Ovary (tissue), 9 donors: ENCODE measurements around the gene CYP8B1. TPM values are rescaled to one million over a fixed set of nuclear protein-coding genes. Genes with fewer than 3 reads are reported as not detected.

Experiments
- DNase-seq, 5 donors: peaks; one replicate each; pipeline ENCODE4 v3.0.0-alpha.2; 2019 to 2020
- H3K27ac ChIP-seq, 2 donors: fragments of 200-600 bp; one replicate each; pipeline versions ENCODE4 v1.5.1 to v1.8.0; 2019 to 2022
- H3K27me3 ChIP-seq: fragments of 200-600 bp; one replicate; pipeline ENCODE4 v1.8.0; 2022
- H3K36me3 ChIP-seq: fragments of 200-600 bp; sonication (generic); one replicate; pipeline ENCODE4 v1.5.1; 2019
- H3K4me1 ChIP-seq: one replicate; pipeline ENCODE4 v1.8.1; 2013; ENCODE audit warnings: mild to moderate bottlenecking, moderate library complexity; ENCODE audit not compliant: insufficient read depth
- H3K4me3 ChIP-seq: fragments of 200-600 bp; sonication (generic); one replicate; pipeline ENCODE4 v1.5.1; 2017
- H3K9me3 ChIP-seq, 2 donors: fragments of 200-600 bp in 1 of 2; sonication (generic) in 1 of 2; one replicate each; pipeline versions ENCODE4 v1.5.1 to v1.8.1; 2013 to 2019; ENCODE audit warnings: mild to moderate bottlenecking in 1 of 2, moderate library complexity in 1 of 2
- EP300 ChIP-seq: sonication (generic); formaldehyde crosslinking; IDR thresholded peaks from one replicate; pipeline ENCODE4 v1.6.1; 2017; ENCODE audit warnings: antibody characterized with exemption
- POLR2A ChIP-seq: fragments of 450-650 bp; IDR thresholded peaks from one replicate; pipeline ENCODE4 v1.6.1; 2017; ENCODE audit warnings: antibody characterized with exemption, mild to moderate bottlenecking, moderate library complexity
- WGBS, 3 donors: extraction: QIAGEN DNeasy Blood & Tissue Kit in 1 of 3; methylation state at CpG; one replicate each; pipeline versions ENCODE4 v1.1.5 to v1.1.7; 2013 to 2017; 5-methylcytosine and 5-hydroxymethylcytosine counted together
- intact Hi-C, 4 donors: fragments of 100-400 bp; cut with DNase I; formaldehyde crosslinking; loops; one replicate each; pipeline versions ENCODE4 v1.11.0 to v1.15.1; 2022 to 2023
- polyA plus RNA-seq, 2 donors: library from polyadenylated mRNA; stranded (reverse); fragments of 200-250 nt in 1 of 2; fragments of 350-450 nt in 1 of 2; fragmentation: Illumina TruSeq in 1 of 2; extraction: RNeasy Lipid Tissue Mini Kit (QIAGEN cat#74804) in 1 of 2; gene quantifications; one replicate each; pipeline ENCODE4 v1.2.3, GENCODE V29; 2013 to 2014
- total RNA-seq, 7 donors: library from RNA; depleted of rRNA in 2 of 7; stranded (reverse); fragments of >200 nt in 2 of 7; fragmentation: NEBNext Ultra II Directional in 3 of 7; extraction: Animal tissue kit (Norgen Biotek cat#: 25700) in 3 of 7; gene quantifications; one replicate each; pipeline versions ENCODE4 v1.1.0 to v1.2.4, GENCODE V29; 2016 to 2023
- TF ChIP-seq, protein P1 (sequence below), 3 donors: fragments of 450-650 bp in 2 of 3; fragments of 200-600 bp in 1 of 3; IDR thresholded peaks; one replicate each; pipeline versions ENCODE4 v1.5.1 to v1.8.0; 2016 to 2022; ENCODE audit warnings: antibody characterized with exemption in 3 of 3, mild to moderate bottlenecking in 1 of 3
- donor health status: DM: no; HTN: no; CAD: no; lungs with moderate emphysema.
- donor health status: DM: no; HTN: no; CAD: no.
- donor health status: Bipolar disorder and iron deficiency.
- donor health status: DM: yes; HTN: yes; CAD: no.
- donor health status: DM: no; HTN: no; CAD: no.
- donor health status: DM: yes; HTN: yes; CAD: no.

The CYP8B1 gene
- total and polyA plus RNA-seq, 9 donors, result 0.05 to 0.46 TPM; not detected in 7

DNA sequence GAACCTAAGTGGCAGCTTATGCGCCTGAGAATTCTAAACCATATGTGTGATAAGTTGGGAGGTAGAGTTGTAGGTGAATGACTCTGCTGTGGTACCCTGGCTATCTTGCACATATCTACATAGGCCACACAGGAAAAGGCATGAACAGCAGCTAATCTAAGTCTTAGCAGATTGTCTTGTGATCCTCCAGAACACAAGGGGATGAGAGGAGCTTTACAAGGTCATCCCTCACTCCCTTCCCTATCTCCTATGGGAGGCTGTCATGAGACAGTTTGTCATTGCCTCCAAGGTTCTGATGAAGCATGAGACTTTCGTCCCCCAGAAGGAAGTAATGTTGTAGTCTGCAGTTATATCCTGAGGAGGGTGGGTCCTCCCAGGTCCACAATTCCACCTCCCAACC, 26.6 kb upstream of the CYP8B1 start:
- TF ChIP-seq, protein P1, sequence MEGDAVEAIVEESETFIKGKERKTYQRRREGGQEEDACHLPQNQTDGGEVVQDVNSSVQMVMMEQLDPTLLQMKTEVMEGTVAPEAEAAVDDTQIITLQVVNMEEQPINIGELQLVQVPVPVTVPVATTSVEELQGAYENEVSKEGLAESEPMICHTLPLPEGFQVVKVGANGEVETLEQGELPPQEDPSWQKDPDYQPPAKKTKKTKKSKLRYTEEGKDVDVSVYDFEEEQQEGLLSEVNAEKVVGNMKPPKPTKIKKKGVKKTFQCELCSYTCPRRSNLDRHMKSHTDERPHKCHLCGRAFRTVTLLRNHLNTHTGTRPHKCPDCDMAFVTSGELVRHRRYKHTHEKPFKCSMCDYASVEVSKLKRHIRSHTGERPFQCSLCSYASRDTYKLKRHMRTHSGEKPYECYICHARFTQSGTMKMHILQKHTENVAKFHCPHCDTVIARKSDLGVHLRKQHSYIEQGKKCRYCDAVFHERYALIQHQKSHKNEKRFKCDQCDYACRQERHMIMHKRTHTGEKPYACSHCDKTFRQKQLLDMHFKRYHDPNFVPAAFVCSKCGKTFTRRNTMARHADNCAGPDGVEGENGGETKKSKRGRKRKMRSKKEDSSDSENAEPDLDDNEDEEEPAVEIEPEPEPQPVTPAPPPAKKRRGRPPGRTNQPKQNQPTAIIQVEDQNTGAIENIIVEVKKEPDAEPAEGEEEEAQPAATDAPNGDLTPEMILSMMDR (IDR thresholded peaks at IDR 0.05), result no peak
- TF ChIP-seq POLR2A, result no peak
- Histone ChIP-seq H3K4me1 (peaks cover 4% of the 10 kb centered on the region), H3K9me3 (no peaks in the 10 kb centered on the region), H3K36me3 (no peaks in the 10 kb centered on the region), H3K27me3 (no peaks in the 10 kb centered on the region), H3K4me3 (no peak overlapping the region), H3K27ac (no peak overlapping the region)
- intact Hi-C loops, result no loop called here
- DNase-seq, result no peak
- WGBS, 3 donors, result 66 to 72% (median 71%) methylated on average over 2 of the region's 2 CpGs

GRCh38 chr3:42901073-42901415, 25.4 kb upstream of the CYP8B1 start:
- Histone ChIP-seq H3K9me3 (no peaks in the 10 kb centered on the region), H3K27me3 (no peaks in the 10 kb centered on the region), H3K27ac (no peak overlapping the region), H3K36me3 (no peaks in the 10 kb centered on the region), H3K4me3 (no peak overlapping the region), H3K4me1 (peaks cover 2% of the 10 kb centered on the region)
- intact Hi-C loops, result no loop called here
- TF ChIP-seq, protein P1 (IDR thresholded peaks at IDR 0.05), result no peak
- 70 to 86% (median 79%) methylated on average over 3 of the region's 3 CpGs for WGBS, 3 donors
- DNase-seq, result no peak

DNA sequence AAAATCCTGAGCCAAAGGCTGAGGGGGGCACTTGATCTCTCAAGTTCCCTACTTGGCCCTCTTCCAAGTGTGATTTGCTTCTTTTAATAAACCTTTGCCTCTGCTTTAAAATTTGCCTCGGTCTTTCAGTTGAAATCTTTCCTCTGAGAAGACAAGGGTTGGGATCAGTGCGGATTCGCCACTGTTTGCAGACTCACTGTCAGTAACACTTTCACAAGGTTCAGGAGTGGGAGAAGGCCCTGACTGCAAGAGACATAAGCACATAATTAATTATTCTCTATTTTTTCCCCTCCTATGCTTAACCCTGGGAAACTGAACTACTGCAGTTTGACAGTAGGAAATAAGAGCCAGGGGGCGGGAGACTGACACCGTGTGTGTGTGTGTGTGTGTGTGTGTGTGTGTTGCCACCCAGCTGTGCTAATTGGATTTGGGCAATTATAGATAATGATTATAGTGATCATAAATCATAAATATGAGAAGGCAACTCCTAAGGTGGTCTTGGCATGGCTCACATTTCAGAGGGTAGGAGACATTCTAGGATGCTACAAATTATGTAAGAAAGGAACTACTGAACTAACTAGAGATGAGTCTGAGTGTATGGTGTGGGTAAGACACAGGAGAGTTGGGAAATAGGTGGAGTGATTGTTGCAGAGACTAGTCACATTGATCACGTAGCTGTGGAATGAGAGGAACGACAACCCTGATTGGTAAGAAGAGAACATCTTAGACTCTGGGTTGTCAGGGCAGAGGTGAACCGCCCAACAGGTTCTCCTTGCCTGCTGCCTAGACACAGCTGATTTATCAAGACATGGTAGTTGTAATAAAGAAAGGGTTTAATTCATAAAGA, 24.8 kb upstream of the CYP8B1 start:
- Histone ChIP-seq H3K27me3 (no peaks in the 10 kb centered on the region), H3K9me3 (no peaks in the 10 kb centered on the region), H3K4me3 (no peak overlapping the region), H3K36me3 (no peaks in the 10 kb centered on the region), H3K4me1 (peaks cover 2% of the 10 kb centered on the region), H3K27ac (no peak overlapping the region)
- intact Hi-C loops, result no loop called here
- 69 to 72% (median 71%) methylated on average over 8 of the region's 8 CpGs for WGBS, 3 donors
- no peak for TF ChIP-seq POLR2A
- TF ChIP-seq, protein P1 (IDR thresholded peaks at IDR 0.05), result no peak
- TF ChIP-seq EP300, result no peak
- no peak for DNase-seq

DNA sequence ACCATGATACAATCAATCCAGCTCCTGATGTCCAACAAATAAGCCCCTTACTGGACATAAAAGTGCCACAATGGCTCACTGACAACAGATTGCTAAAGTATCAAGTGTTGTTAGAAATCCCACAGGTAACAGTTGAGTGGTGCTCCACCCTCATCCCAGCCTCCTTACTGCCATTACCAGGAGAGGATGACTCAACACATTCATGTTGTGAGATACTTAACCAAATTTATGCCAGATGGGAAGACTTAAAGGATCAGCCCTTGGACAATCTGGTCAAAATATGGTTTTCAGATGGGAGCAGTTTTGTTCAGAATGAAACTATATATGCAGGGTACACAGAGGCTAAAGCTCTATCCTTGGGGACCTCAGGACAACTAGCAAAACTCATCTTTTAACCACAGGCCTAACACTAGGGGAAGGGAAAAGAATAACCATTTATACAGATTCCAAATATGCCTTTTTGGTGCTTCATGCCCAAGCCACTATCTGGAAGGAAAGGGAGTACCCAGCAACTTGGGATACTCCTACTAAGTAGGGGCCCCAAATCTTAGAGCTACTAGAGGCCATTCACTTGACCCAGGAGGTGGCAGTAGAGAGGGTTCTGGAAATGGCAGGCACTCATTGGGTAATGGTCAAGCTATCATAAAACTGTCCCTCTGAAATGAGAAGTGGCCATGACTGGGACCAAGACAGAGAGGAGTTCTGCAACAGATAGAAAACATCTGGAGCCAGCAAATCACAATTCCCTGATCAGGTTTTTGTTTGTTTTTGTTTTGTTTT, 23.4 kb upstream of the CYP8B1 start:
- Histone ChIP-seq H3K9me3 (no peaks in the 10 kb centered on the region), H3K4me1 (no peaks in the 10 kb centered on the region), H3K36me3 (no peaks in the 10 kb centered on the region), H3K27me3 (no peaks in the 10 kb centered on the region), H3K4me3 (no peak overlapping the region), H3K27ac (no peak overlapping the region)
- intact Hi-C loops, result no loop called here
- DNase-seq, result no peak
- TF ChIP-seq EP300, result no peak
- TF ChIP-seq, protein P1 (IDR thresholded peaks at IDR 0.05), result no peak
- TF ChIP-seq POLR2A, result no peak
